HEK293 (cell line): ENCODE results near the gene ACTN4.

Source experiments
- BCL11B ChIP-seq: fragments of 450-650 bp; formaldehyde crosslinking; IDR thresholded peaks from 2 replicates; pipeline ENCODE4 v1.5.1; 2016; ENCODE audit warnings: low read depth, missing biosample characterization, missing genetic modification characterization
- GFI1B ChIP-seq: fragments of 450-650 bp; formaldehyde crosslinking; IDR thresholded peaks from 2 replicates; pipeline ENCODE4 v1.5.1; 2016; ENCODE audit warnings: missing biosample characterization, missing genetic modification characterization
- KLF1 ChIP-seq: fragments of 450-650 bp; formaldehyde crosslinking; IDR thresholded peaks from 2 replicates; pipeline ENCODE4 v1.5.1; 2016; ENCODE audit warnings: missing biosample characterization, missing genetic modification characterization
- MYNN ChIP-seq: fragments of 450-650 bp; formaldehyde crosslinking; IDR thresholded peaks from 2 replicates; pipeline ENCODE4 v1.5.1; 2016; ENCODE audit warnings: missing biosample characterization, missing genetic modification characterization, borderline replicate concordance
- OVOL3 ChIP-seq: fragments of 450-650 bp; formaldehyde crosslinking; IDR thresholded peaks from 2 replicates; pipeline ENCODE4 v1.5.1; 2016; ENCODE audit warnings: missing biosample characterization, missing genetic modification characterization
- PBX3 ChIP-seq: sonication (generic); formaldehyde crosslinking; IDR thresholded peaks from 2 replicates; pipeline ENCODE4 v1.8.1; 2022; ENCODE audit warnings: mild to moderate bottlenecking, moderate library complexity, missing genetic modification reagents
- SP3 ChIP-seq: fragments of 450-650 bp; formaldehyde crosslinking; IDR thresholded peaks from 2 replicates; pipeline ENCODE4 v1.5.1; 2016; ENCODE audit warnings: missing biosample characterization, missing genetic modification characterization
- TCF7L2 ChIP-seq: IDR thresholded peaks from 2 replicates; pipeline ENCODE4 v1.6.1; 2011; ENCODE audit warnings: low read depth, mild to moderate bottlenecking, inconsistent platforms, low read length, moderate library complexity, borderline replicate concordance
- YY2 ChIP-seq: fragments of 450-650 bp; formaldehyde crosslinking; IDR thresholded peaks from 2 replicates; pipeline ENCODE4 v1.5.1; 2016; ENCODE audit warnings: missing biosample characterization, missing genetic modification characterization
- ZFP3 ChIP-seq: fragments of 450-650 bp; formaldehyde crosslinking; IDR thresholded peaks from 2 replicates; pipeline ENCODE4 v1.5.1; 2016; ENCODE audit warnings: low read depth, missing biosample characterization, missing genetic modification characterization
- ZFP37 ChIP-seq: fragments of 450-650 bp; formaldehyde crosslinking; IDR thresholded peaks from 2 replicates; pipeline ENCODE4 v1.5.1; 2016; ENCODE audit warnings: missing biosample characterization, missing genetic modification characterization
- ZNF121 ChIP-seq: fragments of 450-650 bp; formaldehyde crosslinking; IDR thresholded peaks from 2 replicates; pipeline ENCODE4 v1.5.1; 2016; ENCODE audit warnings: missing biosample characterization, missing genetic modification characterization
- ZNF148 ChIP-seq: fragments of 450-650 bp; formaldehyde crosslinking; IDR thresholded peaks from 2 replicates; pipeline ENCODE4 v1.5.0; 2017; ENCODE audit warnings: missing biosample characterization, missing genetic modification characterization, borderline replicate concordance
- ZNF16 ChIP-seq: fragments of 450-650 bp; formaldehyde crosslinking; IDR thresholded peaks from 2 replicates; pipeline ENCODE4 v1.5.1; 2016; ENCODE audit warnings: low read depth, missing biosample characterization, missing genetic modification characterization
- ZNF169 ChIP-seq: fragments of 450-650 bp; formaldehyde crosslinking; IDR thresholded peaks from 2 replicates; pipeline ENCODE4 v1.5.1; 2016; ENCODE audit warnings: missing biosample characterization, missing genetic modification characterization
- ZNF174 ChIP-seq: fragments of 450-650 bp; formaldehyde crosslinking; IDR thresholded peaks from 2 replicates; pipeline ENCODE4 v1.5.0; 2017; ENCODE audit warnings: missing biosample characterization, mild to moderate bottlenecking, missing genetic modification characterization
- ZNF221 ChIP-seq: fragments of 450-650 bp; formaldehyde crosslinking; IDR thresholded peaks from 2 replicates; pipeline ENCODE4 v1.5.1; 2017; ENCODE audit warnings: missing biosample characterization, missing genetic modification characterization, borderline replicate concordance
- ZNF223 ChIP-seq: fragments of 450-650 bp; formaldehyde crosslinking; IDR thresholded peaks from 2 replicates; pipeline ENCODE4 v1.5.1; 2016; ENCODE audit warnings: missing biosample characterization, missing genetic modification characterization
- ZNF248 ChIP-seq: fragments of 450-650 bp; formaldehyde crosslinking; IDR thresholded peaks from 2 replicates; pipeline ENCODE4 v1.5.1; 2017; ENCODE audit warnings: missing biosample characterization, missing genetic modification characterization
- ZNF335 ChIP-seq: fragments of 450-650 bp; formaldehyde crosslinking; conservative IDR thresholded peaks from 2 replicates; pipeline ENCODE4 v1.5.1; 2016; ENCODE audit warnings: missing biosample characterization, missing genetic modification characterization
- ZNF354C ChIP-seq: fragments of 450-650 bp; formaldehyde crosslinking; IDR thresholded peaks from 2 replicates; pipeline ENCODE4 v1.5.1; 2016; ENCODE audit warnings: missing biosample characterization, missing genetic modification characterization, low read depth, borderline replicate concordance
- ZNF37A ChIP-seq: fragments of 450-650 bp; IDR thresholded peaks from 2 replicates; pipeline ENCODE4 v1.5.1; 2018; ENCODE audit warnings: missing biosample characterization, missing genetic modification characterization
- ZNF501 ChIP-seq: fragments of 450-650 bp; formaldehyde crosslinking; IDR thresholded peaks from 2 replicates; pipeline ENCODE4 v1.5.1; 2016; ENCODE audit warnings: missing biosample characterization, missing genetic modification characterization
- ZNF521 ChIP-seq: fragments of 450-650 bp; formaldehyde crosslinking; IDR thresholded peaks from 2 replicates; pipeline ENCODE4 v1.5.1; 2017; ENCODE audit warnings: missing biosample characterization, mild to moderate bottlenecking, missing genetic modification characterization
- ZNF544 ChIP-seq: fragments of 450-650 bp; formaldehyde crosslinking; IDR thresholded peaks from 2 replicates; pipeline ENCODE4 v1.5.0; 2017; ENCODE audit warnings: missing biosample characterization, missing genetic modification characterization
- ZNF600 ChIP-seq: fragments of 450-650 bp; formaldehyde crosslinking; IDR thresholded peaks from 2 replicates; pipeline ENCODE4 v1.5.1; 2016; ENCODE audit warnings: missing biosample characterization, missing genetic modification characterization
- ZNF610 ChIP-seq: fragments of 450-650 bp; formaldehyde crosslinking; IDR thresholded peaks from 2 replicates; pipeline ENCODE4 v1.5.1; 2016; ENCODE audit warnings: missing biosample characterization, missing genetic modification characterization, borderline replicate concordance
- ZNF623 ChIP-seq: fragments of 450-650 bp; formaldehyde crosslinking; IDR thresholded peaks from 2 replicates; pipeline ENCODE4 v1.5.1; 2016; ENCODE audit warnings: missing biosample characterization, missing genetic modification characterization
- ZNF624 ChIP-seq: fragments of 450-650 bp; formaldehyde crosslinking; IDR thresholded peaks from 2 replicates; pipeline ENCODE4 v1.5.1; 2017; ENCODE audit warnings: missing biosample characterization, missing genetic modification characterization
- ZNF626 ChIP-seq: fragments of 450-650 bp; sonication (Bioruptor Pico); formaldehyde crosslinking; IDR thresholded peaks from 2 replicates; pipeline ENCODE4 v1.5.1; 2018; ENCODE audit warnings: missing biosample characterization, missing genetic modification characterization, inconsistent platforms
- ZNF629 ChIP-seq: fragments of 450-650 bp; formaldehyde crosslinking; IDR thresholded peaks from 2 replicates; pipeline ENCODE4 v1.5.1; 2017; ENCODE audit warnings: missing biosample characterization, missing genetic modification characterization
- ZNF701 ChIP-seq: fragments of 450-650 bp; formaldehyde crosslinking; IDR thresholded peaks from 2 replicates; pipeline ENCODE4 v1.5.1; 2016; ENCODE audit warnings: missing biosample characterization, missing genetic modification characterization
- ZNF843 ChIP-seq: fragments of 450-650 bp; formaldehyde crosslinking; IDR thresholded peaks from 2 replicates; pipeline ENCODE4 v1.5.1; 2016; ENCODE audit warnings: missing biosample characterization, missing genetic modification characterization
- ZSCAN16 ChIP-seq: fragments of 450-650 bp; formaldehyde crosslinking; IDR thresholded peaks from 2 replicates; pipeline ENCODE4 v1.5.1; 2016; ENCODE audit warnings: missing biosample characterization, missing genetic modification characterization
- TF ChIP-seq, protein P1 (sequence below): fragments of 450-650 bp; formaldehyde crosslinking; IDR thresholded peaks from 2 replicates; pipeline ENCODE4 v1.5.1; 2016; ENCODE audit warnings: missing biosample characterization, missing genetic modification characterization

Gene ACTN4

DNA sequence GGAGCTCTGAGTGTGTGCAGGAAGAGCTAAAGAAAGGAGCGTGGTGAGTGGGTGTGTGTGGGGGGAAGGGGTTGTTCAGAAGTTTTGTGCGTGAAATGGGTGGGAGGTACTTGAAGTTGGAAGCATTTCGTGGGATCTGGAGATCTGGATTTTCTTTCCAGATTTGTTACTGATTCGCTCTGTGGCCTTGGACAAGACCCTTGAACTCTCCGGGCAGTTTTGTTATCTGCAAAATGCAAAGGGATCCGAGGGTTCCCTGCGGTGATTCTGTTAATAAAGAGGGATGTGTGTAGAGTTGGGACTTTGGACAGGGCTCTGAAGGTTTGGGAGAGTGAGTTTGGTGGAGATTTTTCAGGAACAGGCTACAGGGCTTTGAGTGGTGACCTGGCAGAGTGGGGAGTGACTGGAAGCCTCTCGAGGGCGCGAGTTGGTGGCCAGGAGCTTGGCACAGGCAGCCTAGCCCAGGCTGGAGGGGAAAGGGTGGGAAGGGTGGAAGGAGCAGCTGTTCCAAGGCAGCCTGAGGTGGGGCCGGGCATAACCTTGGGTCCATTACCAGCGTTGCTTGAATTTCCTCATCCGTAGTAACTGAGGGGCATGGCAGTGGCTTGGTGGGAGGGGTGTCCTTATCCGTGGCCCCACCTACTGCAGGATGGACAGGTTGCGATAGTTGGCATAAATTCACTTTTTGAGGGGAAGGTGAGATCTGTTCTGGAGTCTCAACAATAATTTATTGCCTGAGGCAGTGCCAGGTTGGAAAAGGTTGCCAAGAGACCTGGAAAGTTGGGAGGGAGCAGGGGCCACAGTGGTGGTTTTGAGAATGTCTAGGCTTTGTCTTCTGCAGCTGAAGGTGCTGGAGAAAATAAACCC is 2.1 kb downstream of the ACTN4 start (continued):
- TF ChIP-seq SP3 (tag by site-specific recombination) (no peak; the same call in none of the 2 replicates), ZFP37 (tag by site-specific recombination) (peak; percentile 68; the same call in 1 of the 2 replicates), ZNF148 (tag by site-specific recombination) (no peak), ZNF544 (no peak), ZNF629 (tag by site-specific recombination) (no peak), ZNF610 (tag by site-specific recombination) (no peak; the same call in 1 of the 2 replicates), ZNF121 (no peak), ZNF16 (tag by site-specific recombination) (no peak), MYNN (tag by site-specific recombination) (no peak), ZNF335 (tag by site-specific recombination) (no peak; the same call in 1 of the 2 replicates), KLF1 (tag by site-specific recombination) (peak; percentile 89), ZNF221 (tag by site-specific recombination) (no peak), ZFP3 (no peak), OVOL3 (tag by site-specific recombination) (no peak), YY2 (tag by site-specific recombination) (no peak), ZNF223 (no peak), GFI1B (tag by site-specific recombination) (peak; percentile 61; the same call in 1 of the 2 replicates), ZNF169 (no peak), ZNF624 (tag by site-specific recombination) (no peak), ZNF354C (tag by site-specific recombination) (no peak), ZNF600 (tag by site-specific recombination) (peak; percentile 97), ZSCAN16 (tag by site-specific recombination) (no peak), ZNF174 (tag by site-specific recombination) (no peak), ZNF626 (tag by site-specific recombination) (no peak), ZNF37A (tag by site-specific recombination) (no peak), ZNF521 (tag by site-specific recombination) (no peak), TCF7L2 (no peak), PBX3 (CRISPR knock-in tag) (no peak), ZNF843 (tag by site-specific recombination) (no peak), BCL11B (tag by site-specific recombination) (no peak), ZNF501 (tag by site-specific recombination) (peak; percentile 18; the same call in 1 of the 2 replicates), ZNF248 (no peak), ZNF701 (no peak), ZNF623 (tag by site-specific recombination) (0 out of 2 replicates have a peak, but pooled peaks have one; percentile 2)
- TF ChIP-seq, protein P1, sequence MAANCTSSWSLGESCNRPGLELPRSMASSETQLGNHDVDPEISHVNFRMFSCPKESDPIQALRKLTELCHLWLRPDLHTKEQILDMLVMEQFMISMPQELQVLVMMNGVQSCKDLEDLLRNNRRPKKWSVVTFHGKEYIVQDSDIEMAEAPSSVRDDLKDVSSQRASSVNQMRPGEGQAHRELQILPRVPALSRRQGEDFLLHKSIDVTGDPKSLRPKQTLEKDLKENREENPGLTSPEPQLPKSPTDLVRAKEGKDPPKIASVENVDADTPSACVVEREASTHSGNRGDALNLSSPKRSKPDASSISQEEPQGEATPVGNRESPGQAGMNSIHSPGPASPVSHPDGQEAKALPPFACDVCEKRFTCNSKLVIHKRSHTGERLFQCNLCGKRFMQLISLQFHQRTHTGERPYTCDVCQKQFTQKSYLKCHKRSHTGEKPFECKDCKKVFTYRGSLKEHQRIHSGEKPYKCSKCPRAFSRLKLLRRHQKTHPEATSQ (tag by site-specific recombination) = no peak
